CD14-positive monocyte (primary cell): ENCODE results near the gene ADAM23. TPM values are rescaled to one million over a fixed set of nuclear protein-coding genes. Genes with fewer than 3 reads are reported as not detected.

ENCODE experiments used
- DNase-seq, 3 donors: peaks; one replicate each; pipeline ENCODE4 v3.0.0-alpha.2; 2011 to 2022
- H2AFZ ChIP-seq: 2 replicates; pipeline ENCODE4 v1.6.0; 2012; ENCODE audit warnings: mild to moderate bottlenecking, low read depth, low read length, inconsistent platforms; ENCODE audit not compliant: insufficient read depth, poor library complexity, severe bottlenecking
- H3K27ac ChIP-seq, 2 donors: 1 replicate in 1 of 2; 2 replicates in 1 of 2; pipeline ENCODE4 v1.5.1; 2012 to 2013; ENCODE audit warnings: low read length in 2 of 2, control low read depth in 1 of 2, inconsistent platforms in 1 of 2, low read depth in 1 of 2, mild to moderate bottlenecking in 1 of 2
- H3K27me3 ChIP-seq, 2 donors: one replicate each; pipeline versions ENCODE4 v1.6.0 to v1.6.1; 2011 to 2013; ENCODE audit warnings: low read length in 2 of 2; ENCODE audit not compliant: control insufficient read depth in 2 of 2, insufficient read depth in 2 of 2
- H3K36me3 ChIP-seq, 2 donors: replicated peaks in 1 of 2; 1 replicate in 1 of 2; 2 replicates in 1 of 2; pipeline versions ENCODE4 v1.5.1 to v1.6.1; 2012 to 2013; ENCODE audit warnings: low read length in 2 of 2, control low read depth in 1 of 2, inconsistent platforms in 1 of 2, mild to moderate bottlenecking in 1 of 2; ENCODE audit not compliant: insufficient read depth in 2 of 2, control insufficient read depth in 1 of 2
- H3K4me1 ChIP-seq, 2 donors: 1 replicate in 1 of 2; 2 replicates in 1 of 2; pipeline versions ENCODE4 v1.5.1 to v1.6.1; 2012 to 2013; ENCODE audit warnings: low read length in 2 of 2, control low read depth in 1 of 2, inconsistent platforms in 1 of 2, mild to moderate bottlenecking in 1 of 2, moderate library complexity in 1 of 2; ENCODE audit not compliant: insufficient read depth in 2 of 2, control insufficient read depth in 1 of 2
- H3K4me2 ChIP-seq: replicated peaks from 2 replicates; pipeline ENCODE3; 2012; ENCODE audit warnings: low read length, moderate library complexity, mild to moderate bottlenecking; ENCODE audit not compliant: poor library complexity, severe bottlenecking; ENCODE audit errors: extremely low read depth
- H3K4me3 ChIP-seq, 3 experiments: fragments of 200-600 bp in 1 of 3; sonication (generic) in 1 of 3; replicated peaks in 1 of 3; 1 replicate in 2 of 3; 2 replicates in 1 of 3; pipeline ENCODE4 v1.5.1; 2011 to 2013; ENCODE audit warnings: low read length in 3 of 3, mild to moderate bottlenecking in 3 of 3, control low read depth in 2 of 3, low read depth in 2 of 3, inconsistent platforms in 1 of 3, moderate library complexity in 1 of 3
- H3K79me2 ChIP-seq: 2 replicates; pipeline ENCODE4 v1.6.0; 2012; ENCODE audit warnings: mild to moderate bottlenecking, control low read depth, inconsistent platforms, low read length, moderate library complexity; ENCODE audit not compliant: insufficient read depth
- H3K9ac ChIP-seq: 2 replicates; pipeline ENCODE4 v1.6.0; 2017; ENCODE audit warnings: low read length, mild to moderate bottlenecking; ENCODE audit not compliant: insufficient read depth, poor library complexity, severe bottlenecking
- H3K9me3 ChIP-seq, 2 donors: replicated peaks in 1 of 2; 1 replicate in 1 of 2; 2 replicates in 1 of 2; pipeline versions ENCODE4 v1.5.1 to v1.6.1; 2012 to 2013; ENCODE audit warnings: low read length in 2 of 2, control low read depth in 1 of 2; ENCODE audit not compliant: control insufficient read depth in 1 of 2, insufficient read depth in 1 of 2
- H4K20me1 ChIP-seq: 2 replicates; pipeline ENCODE4 v1.6.0; 2012; ENCODE audit warnings: mild to moderate bottlenecking, low read length, control low read depth, moderate library complexity; ENCODE audit not compliant: insufficient read depth
- H3K27ac Mint-ChIP-seq, 7 donors: one replicate each; pipeline ENCODE4 v1.8.0; 2020; ENCODE audit warnings: mild to moderate bottlenecking in 7 of 7, mixed read lengths in 7 of 7, moderate library complexity in 6 of 7, inconsistent platforms in 2 of 7
- H3K27me3 Mint-ChIP-seq, 3 donors: one replicate each; pipeline ENCODE4 v1.8.0; 2021 to 2022; ENCODE audit warnings: low read depth in 3 of 3, mild to moderate bottlenecking in 3 of 3, mixed read lengths in 3 of 3, moderate library complexity in 3 of 3, inconsistent platforms in 1 of 3
- H3K36me3 Mint-ChIP-seq, 2 donors: one replicate each; pipeline ENCODE4 v1.8.0; 2020; ENCODE audit warnings: mixed read lengths in 2 of 2, inconsistent platforms in 1 of 2, mild to moderate bottlenecking in 1 of 2
- H3K4me1 Mint-ChIP-seq: one replicate; pipeline ENCODE4 v1.8.0; 2020; ENCODE audit warnings: mild to moderate bottlenecking, mixed read lengths
- H3K4me3 Mint-ChIP-seq, 2 donors: one replicate each; pipeline ENCODE4 v1.8.0; 2020; ENCODE audit warnings: mild to moderate bottlenecking in 2 of 2, mixed read lengths in 2 of 2, moderate library complexity in 1 of 2
- H3K9me3 Mint-ChIP-seq, 7 donors: one replicate each; pipeline ENCODE4 v1.8.0; 2020 to 2022; ENCODE audit warnings: mixed read lengths in 7 of 7, mild to moderate bottlenecking in 6 of 7, moderate library complexity in 6 of 7, inconsistent platforms in 2 of 7
- CTCF ChIP-seq: fragments of 200-600 bp; IDR thresholded peaks from one replicate; pipeline ENCODE4 v1.8.0; 2022; ENCODE audit warnings: antibody characterized with exemption, mild to moderate bottlenecking
- WGBS: methylation state at CpG from one replicate; pipeline ENCODE4 v1.1.5; 2013; ENCODE audit warnings: missing lambda C conversion rate; ENCODE audit not compliant: insufficient coverage; 5-methylcytosine and 5-hydroxymethylcytosine counted together
- intact Hi-C, 2 donors: fragments of 100-400 bp; cut with micrococcal nuclease; formaldehyde crosslinking; loops; one replicate each; pipeline versions ENCODE4 v1.15.0 to v1.15.1; 2023
- polyA plus RNA-seq, 3 donors: library from polyadenylated mRNA; depleted of rRNA in 1 of 3; unstranded in 2 of 3; stranded (reverse) in 1 of 3; fragments of 300-500 nt in 2 of 3; fragments of >200 nt in 1 of 3; fragmentation: Illumina TruSeq in 2 of 3; gene quantifications; 1 replicate in 2 of 3; 2 replicates in 1 of 3; pipeline ENCODE4 v1.2.3, GENCODE V29; 2012 to 2021

ADAM23 gene
- polyA plus RNA-seq, 3 donors: not detected

GRCh38 chr2:206521612-206522011 is 78.3 kb downstream of the ADAM23 start:
- Histone ChIP-seq H3K9me3 (no peaks in the 10 kb centered on the region), H3K4me2 (no peak overlapping the region), H3K27ac (no peak overlapping the region), H3K4me3 (no peak overlapping the region), H3K4me1 (no peaks in the 10 kb centered on the region), H3K36me3 (no peaks in the 10 kb centered on the region), H4K20me1 (no peaks in the 10 kb centered on the region), H3K79me2 (no peaks in the 10 kb centered on the region), H3K9ac (no peak overlapping the region), H3K27me3 (no peaks in the 10 kb centered on the region), H2AFZ (no peak overlapping the region)
- no peak for DNase-seq
- no peak overlapping the region for H3K27ac Mint-ChIP-seq
- H3K4me3 Mint-ChIP-seq: no peak overlapping the region
- TF ChIP-seq CTCF: no peak
- peaks cover 0 to 4% (median 0%) of the 10 kb centered on the region in 3 donors for H3K27me3 Mint-ChIP-seq
- peaks cover 0 to 2% (median 0%) of the 10 kb centered on the region in 7 donors for H3K9me3 Mint-ChIP-seq
- no peaks in the 10 kb centered on the region for H3K36me3 Mint-ChIP-seq
- no peaks in the 10 kb centered on the region for H3K4me1 Mint-ChIP-seq
- no CpG with 5 or more reads among the region's 1 CpG for WGBS
- intact Hi-C loops: no loop called here

- Histone ChIP-seq H3K27ac (no peak overlapping the region), H3K4me3 (no peak overlapping the region), H3K36me3 (no peaks in the 10 kb centered on the region), H3K27me3 (no peaks in the 10 kb centered on the region), H3K4me1 (no peaks in the 10 kb centered on the region), H3K79me2 (no peaks in the 10 kb centered on the region), H4K20me1 (no peaks in the 10 kb centered on the region), H3K9me3 (no peaks in the 10 kb centered on the region), H3K9ac (no peak overlapping the region), H2AFZ (no peak overlapping the region), H3K4me2 (no peak overlapping the region)
- H3K9me3 Mint-ChIP-seq: no peaks in the 10 kb centered on the region
- WGBS: no CpG with 5 or more reads among the region's 1 CpG
- no peak for TF ChIP-seq CTCF
- H3K27ac Mint-ChIP-seq: no peak overlapping the region
- H3K4me1 Mint-ChIP-seq: no peaks in the 10 kb centered on the region
- intact Hi-C loops: no loop called here
- peaks cover 0 to 3% (median 2%) of the 10 kb centered on the region in 3 donors for H3K27me3 Mint-ChIP-seq
- no peaks in the 10 kb centered on the region for H3K36me3 Mint-ChIP-seq
- no peak overlapping the region for H3K4me3 Mint-ChIP-seq
- no peak for DNase-seq
Measured at GRCh38 chr2:206526416-206526815, 83.1 kb downstream of the ADAM23 start.
